ENCODE results near the gene RASL11A.
"Not testable (repeated sequence)": the region's sequence is repeated elsewhere in the genome, so short reads cannot be mapped to it uniquely, and the experiment has no call there.

RASL11A gene

GRCh38 chr13:27269114-27269665, 1.4 kb upstream of the RASL11A start:
- DNase-seq: no peak

GRCh38 chr13:27271570-27272096, 1.0 kb downstream of the RASL11A start:
- DNase-seq: no peak

DNA sequence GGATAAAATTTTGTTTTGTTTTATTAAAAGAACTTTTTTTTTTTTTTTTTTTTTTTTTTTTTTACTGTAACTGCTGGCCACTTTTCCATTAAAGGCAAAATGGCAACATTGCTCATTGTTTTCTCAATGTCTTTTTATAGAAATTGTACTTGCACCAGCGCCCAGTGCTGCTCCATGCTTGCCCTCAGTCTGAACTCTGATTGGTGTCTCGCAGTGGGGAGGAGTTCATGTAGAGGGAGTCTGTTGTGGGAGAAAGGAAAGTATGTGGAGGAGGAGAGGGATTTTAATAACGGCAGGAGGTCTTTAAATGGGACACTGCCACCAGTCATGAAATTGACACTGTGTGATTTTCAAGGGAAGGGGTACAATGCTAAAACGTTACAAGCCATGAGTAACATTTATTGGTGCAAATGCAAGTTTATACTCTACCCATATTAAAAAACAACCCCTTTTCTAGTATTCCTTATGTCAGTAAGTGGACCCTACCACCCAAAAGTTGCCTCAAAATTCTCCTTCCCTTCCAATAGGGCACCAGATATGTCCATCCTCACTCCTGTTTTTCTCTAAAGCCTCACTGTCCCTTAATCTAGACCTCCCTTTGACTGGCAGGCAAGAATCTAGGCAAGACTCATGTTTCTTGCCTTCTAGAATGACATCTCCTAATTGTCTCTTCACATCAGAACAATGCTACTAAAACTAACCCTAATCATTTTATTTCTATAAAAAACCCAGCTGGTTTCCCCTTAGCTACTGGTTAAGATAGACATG, 3.2 kb downstream of the RASL11A start:
- DNase-seq: no peak

DNA sequence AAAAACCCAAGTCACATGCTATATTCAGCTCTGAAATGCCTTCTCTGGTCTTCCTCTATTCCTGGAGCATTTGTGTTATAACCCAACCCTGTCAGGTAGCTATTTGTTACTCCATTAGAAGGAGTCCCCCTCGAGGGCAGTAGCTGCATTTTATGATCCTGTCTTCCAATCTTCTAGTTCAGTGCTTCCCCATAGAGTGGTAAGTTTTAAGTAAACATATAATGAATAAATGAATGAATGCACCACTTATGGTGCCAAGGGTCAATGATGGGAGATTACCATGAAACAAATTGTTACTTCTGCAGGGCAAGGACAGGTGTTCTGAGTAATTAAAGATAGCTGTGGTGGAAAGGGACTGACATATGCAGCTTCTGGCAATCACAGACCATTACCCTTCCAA, 4.0 kb downstream of the RASL11A start:
- no peak for DNase-seq

GRCh38 chr13:27276188-27276587, 5.6 kb downstream of the RASL11A start:
- no peak for DNase-seq

GRCh38 chr13:27279506-27279905, 8.9 kb downstream of the RASL11A start:
- DNase-seq: no peak

- DNase-seq: no peak
These were observed 9.5 kb downstream of the RASL11A start for GRCh38 chr13:27280009-27280656.

DNA sequence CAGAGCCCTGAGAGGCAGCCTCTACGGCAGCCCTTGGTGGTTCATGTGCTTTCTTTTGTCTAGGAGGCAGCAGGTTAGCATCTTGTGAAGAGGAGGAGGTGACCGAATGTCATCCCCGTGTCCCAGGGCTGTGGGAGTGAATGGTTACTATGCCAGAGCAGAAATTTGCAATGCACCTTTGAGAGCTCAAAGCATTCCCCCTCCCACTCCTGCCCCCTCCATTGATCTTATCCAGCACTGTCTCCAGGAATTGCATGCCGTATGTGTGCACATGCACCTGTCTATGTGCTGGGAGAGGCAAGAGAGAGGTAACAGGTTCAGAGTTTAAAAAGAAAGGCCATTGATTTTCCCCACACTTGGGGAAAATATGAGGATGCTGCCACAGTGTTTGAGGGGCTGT, 10.2 kb downstream of the RASL11A start:
- DNase-seq: no peak

- no peak for DNase-seq
These were observed 10.8 kb downstream of the RASL11A start for GRCh38 chr13:27281420-27281819.

- no peak for DNase-seq
These were observed 13.4 kb downstream of the RASL11A start for GRCh38 chr13:27283906-27284493.

DNA sequence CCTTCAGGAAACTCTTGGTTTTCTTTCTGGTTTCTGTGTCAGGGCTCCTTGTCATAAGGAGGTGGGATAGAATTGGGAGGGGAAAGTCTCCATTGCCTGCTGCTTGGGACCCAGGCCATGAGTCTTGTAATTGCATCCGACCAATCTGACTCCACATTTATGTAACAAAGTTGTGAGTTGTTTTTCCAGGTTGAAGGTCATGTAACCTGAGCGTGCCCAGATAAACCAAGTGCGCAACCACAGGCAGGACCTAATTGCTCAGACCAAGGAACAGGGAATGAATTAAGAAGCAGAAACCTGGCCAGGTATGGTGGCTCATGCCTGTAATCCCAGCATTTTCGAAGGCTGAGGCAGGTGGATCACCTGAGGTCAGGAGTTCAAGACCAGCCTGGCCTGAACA, 17.8 kb downstream of the RASL11A start:
- DNase-seq: no peak

DNA sequence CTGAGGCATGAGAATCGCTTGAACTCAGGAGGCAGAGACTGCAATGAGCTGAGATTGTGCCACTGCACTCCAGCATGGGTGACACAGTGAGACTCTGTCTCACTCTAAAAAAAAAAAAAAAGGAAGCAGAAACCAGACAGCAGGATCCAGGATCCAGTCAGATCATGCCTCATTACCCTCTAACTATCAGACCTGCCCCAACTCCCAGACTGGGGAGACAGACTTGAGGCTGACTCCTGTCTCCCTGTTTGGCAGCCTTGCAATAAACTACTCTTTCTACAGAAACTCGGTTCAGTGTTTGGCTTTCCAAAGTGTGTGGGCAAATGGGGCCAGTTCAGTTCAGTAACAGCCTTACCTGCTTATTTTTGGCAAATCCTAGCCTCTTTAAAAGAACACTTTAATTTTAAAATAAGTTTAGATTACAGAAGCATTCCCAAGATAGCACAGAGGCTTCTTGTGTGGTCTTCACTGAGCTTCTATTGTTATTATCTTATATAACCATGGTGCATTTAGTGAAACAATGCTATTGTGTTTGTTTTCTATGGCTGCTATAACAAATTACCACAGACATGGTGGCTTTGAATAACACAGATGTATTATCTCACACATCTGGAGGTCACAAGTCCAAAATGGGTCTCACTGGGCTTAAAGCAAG, 18.5 kb downstream of the RASL11A start:
- DNase-seq: no peak

DNA sequence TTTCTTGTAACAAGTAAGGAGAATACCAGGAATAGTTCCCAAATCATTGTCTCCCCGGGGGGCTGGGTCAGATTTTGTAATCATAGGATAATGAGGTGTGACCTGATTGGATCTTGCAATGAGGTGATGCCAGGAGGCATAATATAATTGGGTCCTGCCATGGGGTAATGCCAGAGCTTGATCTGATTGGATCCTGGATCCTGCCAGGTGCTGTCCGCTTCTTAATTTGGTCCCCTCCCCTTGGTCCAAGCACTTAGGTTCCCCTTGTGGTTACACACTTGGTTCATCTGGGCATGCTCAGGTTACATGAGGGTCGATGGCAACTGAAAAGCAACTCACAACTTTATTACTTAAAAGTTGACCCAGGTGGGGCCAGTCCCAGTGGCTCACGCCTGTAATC, 20.1 kb downstream of the RASL11A start:
- no peak for DNase-seq

DNA sequence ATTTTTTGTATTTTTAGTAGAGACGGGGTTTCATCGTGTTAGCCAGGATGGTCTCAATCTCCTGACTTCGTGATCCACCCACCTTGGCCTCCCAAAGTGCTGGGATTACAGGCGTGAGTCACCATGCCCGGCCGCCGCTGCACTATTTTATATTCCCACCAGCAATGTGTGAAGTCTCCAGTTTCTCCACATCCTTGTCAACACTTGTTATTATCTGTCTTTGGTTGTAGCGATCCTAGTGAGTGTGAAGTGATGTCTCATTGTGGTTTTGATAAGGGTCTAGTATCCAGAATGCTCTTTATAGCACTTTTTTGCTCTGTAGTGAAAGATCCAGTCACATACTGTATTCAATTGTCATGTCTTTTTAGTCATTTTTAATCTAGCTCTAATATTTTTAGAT, 21.3 kb downstream of the RASL11A start:
- not testable (repeated sequence) for DNase-seq

- no peak for DNase-seq
These were observed 22.6 kb downstream of the RASL11A start for GRCh38 chr13:27293076-27293691.

- no peak for DNase-seq
These were observed 23.4 kb downstream of the RASL11A start for GRCh38 chr13:27293873-27294515.

DNA sequence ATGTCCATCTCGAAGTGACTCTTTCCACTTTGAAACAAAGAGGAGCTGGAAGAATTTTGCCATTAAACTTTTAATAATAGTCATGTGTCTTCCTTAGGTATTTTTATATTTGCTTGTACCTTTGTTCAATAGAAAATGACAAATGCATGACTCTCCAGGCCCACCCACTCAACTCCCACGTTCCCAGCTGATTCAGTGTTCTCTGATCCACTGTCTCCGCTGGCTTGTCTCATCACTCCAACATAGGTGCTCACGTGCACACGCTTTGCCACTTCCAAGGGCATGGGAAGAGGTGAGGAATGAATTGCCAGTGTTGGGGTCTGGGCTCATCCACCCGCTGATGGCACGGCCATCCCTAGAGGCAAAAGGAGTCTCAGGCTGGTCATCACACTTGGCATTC, 24.5 kb downstream of the RASL11A start:
- no peak for DNase-seq

GRCh38 chr13:27295660-27296059, 25.0 kb downstream of the RASL11A start:
- no peak for DNase-seq

DNA sequence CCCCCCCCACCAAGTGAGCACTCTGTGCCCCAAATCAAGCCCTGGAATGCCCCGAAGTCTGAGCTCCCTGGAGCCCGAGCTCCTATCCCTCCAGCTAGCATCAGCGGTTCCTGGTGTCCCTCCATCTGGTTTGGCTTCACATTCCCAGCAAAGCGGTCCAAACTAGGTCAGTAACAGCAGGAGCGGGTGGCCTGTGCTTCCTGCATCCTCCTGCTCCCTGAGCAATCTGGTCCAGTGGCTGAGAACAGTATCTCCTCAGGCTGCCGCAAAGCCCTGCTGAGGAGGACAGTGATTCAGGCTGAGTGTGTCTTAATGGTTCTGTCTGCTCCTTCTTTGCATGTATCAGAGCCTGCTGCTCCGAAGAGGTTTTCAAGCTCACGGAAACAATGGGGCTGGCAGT, 25.9 kb downstream of the RASL11A start:
- DNase-seq: no peak

- DNase-seq: no peak
These were observed 28.2 kb downstream of the RASL11A start for GRCh38 chr13:27298849-27299248.

- not testable (repeated sequence) for DNase-seq
These were observed 29.8 kb downstream of the RASL11A start for GRCh38 chr13:27300406-27300805.

GRCh38 chr13:27300941-27301586, 30.4 kb downstream of the RASL11A start:
- DNase-seq: no peak

Data from NCI-H345 (cell line).